H1 (cell line): ENCODE measurements around the gene GADD45GIP1. TPM values are rescaled to one million over a fixed set of nuclear protein-coding genes. Genes with fewer than 3 reads are reported as not detected.

Experiments used
- BCL11A ChIP-seq, 2 experiments: IDR thresholded peaks; one replicate each; pipeline ENCODE4 v1.6.1; 2011; ENCODE audit warnings: low read depth in 2 of 2, low read length in 2 of 2, mild to moderate bottlenecking in 2 of 2
- POU5F1 ChIP-seq: IDR thresholded peaks from 2 replicates; pipeline ENCODE4 v1.6.1; 2011; ENCODE audit warnings: low read depth, mild to moderate bottlenecking, low read length, moderate library complexity
- SIN3A ChIP-seq, 2 experiments: IDR thresholded peaks in 1 of 2; conservative IDR thresholded peaks in 1 of 2; 2 replicates each; pipeline ENCODE4 v1.6.1; 2011 to 2012; ENCODE audit warnings: low read length in 2 of 2, improper control_type of control experiment in 1 of 2, low read depth in 1 of 2, mild to moderate bottlenecking in 1 of 2
- SIX5 ChIP-seq: IDR thresholded peaks from 2 replicates; pipeline ENCODE4 v1.6.1; 2011; ENCODE audit warnings: mild to moderate bottlenecking, low read depth, low read length
- SP1 ChIP-seq: IDR thresholded peaks from 2 replicates; pipeline ENCODE4 v1.6.1; 2011; ENCODE audit warnings: low read depth, low read length
- polyA plus RNA-seq, 7 experiments: library from polyadenylated mRNA; depleted of rRNA in 3 of 7; stranded (reverse) in 5 of 7; unstranded in 2 of 7; fragments of >200 nt in 5 of 7; fragments of 200-250 nt in 2 of 7; gene quantifications; 1 replicate in 5 of 7; 2 replicates in 1 of 7; 4 replicates in 1 of 7; pipeline versions ENCODE4 v1.2.1 to v1.2.3, GENCODE V29; 2011 to 2013; ENCODE audit warnings: missing spikeins in 2 of 7, mixed read lengths in 2 of 7
- total RNA-seq: library from RNA; stranded (reverse); fragmentation: NEBNext Ultra II Directional; extraction: Animal tissue kit (Norgen Biotek cat#: 25700); gene quantifications from 2 replicates; pipeline ENCODE4 v1.2.1, GENCODE V29; 2021
- TF ChIP-seq, protein P1 (sequence below): fragments of 300-600 bp; sonication (generic); IDR thresholded peaks from 2 replicates; pipeline ENCODE4 v1.7.1; 2012; ENCODE audit warnings: low read length, moderate library complexity, mild to moderate bottlenecking, inconsistent platforms; ENCODE audit not compliant: insufficient replicate concordance

GADD45GIP1 gene
- total and polyA plus RNA-seq, 2 of the 8 experiments (the other 6 are each of a cell fraction or from before 2014, with no cell fraction given), result 42.2 to 42.6 TPM

DNA sequence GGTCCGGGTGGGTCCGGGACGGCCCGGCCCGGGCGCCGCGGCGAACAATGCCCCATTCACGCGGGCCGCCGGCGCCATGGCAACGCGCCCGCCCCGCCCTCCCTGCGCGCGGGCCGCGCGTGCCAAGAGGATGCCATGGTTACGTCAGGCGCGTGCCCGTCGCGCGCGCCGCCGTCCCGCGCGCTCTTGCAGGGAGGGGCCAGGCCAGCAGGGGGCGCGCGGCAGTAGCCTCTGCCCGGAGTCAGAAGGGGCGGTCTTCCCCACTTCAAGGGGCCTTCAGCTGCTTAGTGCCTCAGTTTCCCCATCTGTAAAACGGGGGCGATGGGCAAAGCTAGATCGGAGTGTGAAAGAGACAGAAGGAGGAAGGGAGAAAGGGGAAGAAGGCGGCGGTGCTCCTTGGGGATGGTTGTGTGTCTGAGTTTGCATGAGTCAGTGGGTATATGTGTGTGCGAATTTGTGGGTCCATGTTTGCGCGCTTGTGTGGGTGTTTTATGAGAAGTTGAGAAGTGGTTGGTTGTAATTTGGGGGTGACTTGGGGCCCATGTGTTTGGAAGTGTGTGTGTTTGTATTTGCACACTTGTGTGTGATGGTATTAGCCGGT lies 26.6 kb upstream of the GADD45GIP1 start (continued):
- TF ChIP-seq, protein P1, sequence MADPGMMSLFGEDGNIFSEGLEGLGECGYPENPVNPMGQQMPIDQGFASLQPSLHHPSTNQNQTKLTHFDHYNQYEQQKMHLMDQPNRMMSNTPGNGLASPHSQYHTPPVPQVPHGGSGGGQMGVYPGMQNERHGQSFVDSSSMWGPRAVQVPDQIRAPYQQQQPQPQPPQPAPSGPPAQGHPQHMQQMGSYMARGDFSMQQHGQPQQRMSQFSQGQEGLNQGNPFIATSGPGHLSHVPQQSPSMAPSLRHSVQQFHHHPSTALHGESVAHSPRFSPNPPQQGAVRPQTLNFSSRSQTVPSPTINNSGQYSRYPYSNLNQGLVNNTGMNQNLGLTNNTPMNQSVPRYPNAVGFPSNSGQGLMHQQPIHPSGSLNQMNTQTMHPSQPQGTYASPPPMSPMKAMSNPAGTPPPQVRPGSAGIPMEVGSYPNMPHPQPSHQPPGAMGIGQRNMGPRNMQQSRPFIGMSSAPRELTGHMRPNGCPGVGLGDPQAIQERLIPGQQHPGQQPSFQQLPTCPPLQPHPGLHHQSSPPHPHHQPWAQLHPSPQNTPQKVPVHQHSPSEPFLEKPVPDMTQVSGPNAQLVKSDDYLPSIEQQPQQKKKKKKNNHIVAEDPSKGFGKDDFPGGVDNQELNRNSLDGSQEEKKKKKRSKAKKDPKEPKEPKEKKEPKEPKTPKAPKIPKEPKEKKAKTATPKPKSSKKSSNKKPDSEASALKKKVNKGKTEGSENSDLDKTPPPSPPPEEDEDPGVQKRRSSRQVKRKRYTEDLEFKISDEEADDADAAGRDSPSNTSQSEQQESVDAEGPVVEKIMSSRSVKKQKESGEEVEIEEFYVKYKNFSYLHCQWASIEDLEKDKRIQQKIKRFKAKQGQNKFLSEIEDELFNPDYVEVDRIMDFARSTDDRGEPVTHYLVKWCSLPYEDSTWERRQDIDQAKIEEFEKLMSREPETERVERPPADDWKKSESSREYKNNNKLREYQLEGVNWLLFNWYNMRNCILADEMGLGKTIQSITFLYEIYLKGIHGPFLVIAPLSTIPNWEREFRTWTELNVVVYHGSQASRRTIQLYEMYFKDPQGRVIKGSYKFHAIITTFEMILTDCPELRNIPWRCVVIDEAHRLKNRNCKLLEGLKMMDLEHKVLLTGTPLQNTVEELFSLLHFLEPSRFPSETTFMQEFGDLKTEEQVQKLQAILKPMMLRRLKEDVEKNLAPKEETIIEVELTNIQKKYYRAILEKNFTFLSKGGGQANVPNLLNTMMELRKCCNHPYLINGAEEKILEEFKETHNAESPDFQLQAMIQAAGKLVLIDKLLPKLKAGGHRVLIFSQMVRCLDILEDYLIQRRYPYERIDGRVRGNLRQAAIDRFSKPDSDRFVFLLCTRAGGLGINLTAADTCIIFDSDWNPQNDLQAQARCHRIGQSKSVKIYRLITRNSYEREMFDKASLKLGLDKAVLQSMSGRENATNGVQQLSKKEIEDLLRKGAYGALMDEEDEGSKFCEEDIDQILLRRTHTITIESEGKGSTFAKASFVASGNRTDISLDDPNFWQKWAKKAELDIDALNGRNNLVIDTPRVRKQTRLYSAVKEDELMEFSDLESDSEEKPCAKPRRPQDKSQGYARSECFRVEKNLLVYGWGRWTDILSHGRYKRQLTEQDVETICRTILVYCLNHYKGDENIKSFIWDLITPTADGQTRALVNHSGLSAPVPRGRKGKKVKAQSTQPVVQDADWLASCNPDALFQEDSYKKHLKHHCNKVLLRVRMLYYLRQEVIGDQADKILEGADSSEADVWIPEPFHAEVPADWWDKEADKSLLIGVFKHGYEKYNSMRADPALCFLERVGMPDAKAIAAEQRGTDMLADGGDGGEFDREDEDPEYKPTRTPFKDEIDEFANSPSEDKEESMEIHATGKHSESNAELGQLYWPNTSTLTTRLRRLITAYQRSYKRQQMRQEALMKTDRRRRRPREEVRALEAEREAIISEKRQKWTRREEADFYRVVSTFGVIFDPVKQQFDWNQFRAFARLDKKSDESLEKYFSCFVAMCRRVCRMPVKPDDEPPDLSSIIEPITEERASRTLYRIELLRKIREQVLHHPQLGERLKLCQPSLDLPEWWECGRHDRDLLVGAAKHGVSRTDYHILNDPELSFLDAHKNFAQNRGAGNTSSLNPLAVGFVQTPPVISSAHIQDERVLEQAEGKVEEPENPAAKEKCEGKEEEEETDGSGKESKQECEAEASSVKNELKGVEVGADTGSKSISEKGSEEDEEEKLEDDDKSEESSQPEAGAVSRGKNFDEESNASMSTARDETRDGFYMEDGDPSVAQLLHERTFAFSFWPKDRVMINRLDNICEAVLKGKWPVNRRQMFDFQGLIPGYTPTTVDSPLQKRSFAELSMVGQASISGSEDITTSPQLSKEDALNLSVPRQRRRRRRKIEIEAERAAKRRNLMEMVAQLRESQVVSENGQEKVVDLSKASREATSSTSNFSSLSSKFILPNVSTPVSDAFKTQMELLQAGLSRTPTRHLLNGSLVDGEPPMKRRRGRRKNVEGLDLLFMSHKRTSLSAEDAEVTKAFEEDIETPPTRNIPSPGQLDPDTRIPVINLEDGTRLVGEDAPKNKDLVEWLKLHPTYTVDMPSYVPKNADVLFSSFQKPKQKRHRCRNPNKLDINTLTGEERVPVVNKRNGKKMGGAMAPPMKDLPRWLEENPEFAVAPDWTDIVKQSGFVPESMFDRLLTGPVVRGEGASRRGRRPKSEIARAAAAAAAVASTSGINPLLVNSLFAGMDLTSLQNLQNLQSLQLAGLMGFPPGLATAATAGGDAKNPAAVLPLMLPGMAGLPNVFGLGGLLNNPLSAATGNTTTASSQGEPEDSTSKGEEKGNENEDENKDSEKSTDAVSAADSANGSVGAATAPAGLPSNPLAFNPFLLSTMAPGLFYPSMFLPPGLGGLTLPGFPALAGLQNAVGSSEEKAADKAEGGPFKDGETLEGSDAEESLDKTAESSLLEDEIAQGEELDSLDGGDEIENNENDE, result no peak
- TF ChIP-seq SP1 (no peak), SIN3A (conservative IDR thresholded peaks at IDR 0.05 in 1 of 2, IDR thresholded peaks at IDR 0.05 in 1 of 2; ENCODE audit: low read depth in 1 of 2, low read length in 2 of 2) (peak in 1 of 2 experiments; percentile 67; a peak in 2 of 4 replicates), POU5F1 (no peak), BCL11A (IDR thresholded peaks at IDR 0.05; ENCODE audit: low read depth in 2 of 2, low read length in 2 of 2) (no peak), SIX5 (no peak)
- TF ChIP-seq, all 59 proteins: peak for 16
